Mesothelial cell of epicardium (in vitro differentiated cells): ENCODE measurements around the gene NPTX1. TPM values are rescaled to one million over a fixed set of nuclear protein-coding genes. Genes with fewer than 3 reads are reported as not detected.

ENCODE experiments used
- DNase-seq, 2 experiments: peaks; one replicate each; pipeline ENCODE4 v3.0.0; 2021; ENCODE audit warnings: low spot score in 2 of 2; ENCODE audit not compliant: unreplicated experiment in 2 of 2
- H3K27ac Mint-ChIP-seq: 2 replicates; pipeline ENCODE4 v1.8.0; 2021; ENCODE audit warnings: mixed read lengths
- H3K27me3 Mint-ChIP-seq: 2 replicates; pipeline ENCODE4 v1.8.0; 2021; ENCODE audit warnings: low read depth, mixed read lengths
- H3K36me3 Mint-ChIP-seq: 2 replicates; pipeline ENCODE4 v1.8.0; 2021; ENCODE audit warnings: mixed read lengths
- H3K4me1 Mint-ChIP-seq: 2 replicates; pipeline ENCODE4 v1.8.0; 2021; ENCODE audit warnings: mixed read lengths
- H3K4me3 Mint-ChIP-seq: 2 replicates; pipeline ENCODE4 v1.8.0; 2021; ENCODE audit warnings: mild to moderate bottlenecking, moderate library complexity, mixed read lengths
- H3K9me3 Mint-ChIP-seq: 2 replicates; pipeline ENCODE4 v1.8.0; 2021; ENCODE audit warnings: mixed read lengths
- CTCF ChIP-seq: fragments of 200-600 bp; sonication (generic); IDR thresholded peaks from one replicate; pipeline ENCODE4 v1.5.0; 2021; ENCODE audit warnings: antibody characterized with exemption; ENCODE audit not compliant: unreplicated experiment
- total RNA-seq: library from RNA; stranded (reverse); gene quantifications from 3 replicates; pipeline ENCODE4 v1.2.1, GENCODE V29; 2021

Gene NPTX1
- total RNA-seq, 1 donor from 2014 or later: 0.20 TPM

GRCh38 chr17:80519091-80519781, 42.8 kb upstream of the NPTX1 start:
- no peaks in the 10 kb centered on the region for H3K36me3 Mint-ChIP-seq
- no peaks in the 10 kb centered on the region for H3K9me3 Mint-ChIP-seq
- DNase-seq: no peak
- H3K4me1 Mint-ChIP-seq: peaks cover 2% of the 10 kb centered on the region
- H3K4me3 Mint-ChIP-seq: no peak overlapping the region
- peaks cover 5% of the 10 kb centered on the region for H3K27me3 Mint-ChIP-seq
- no peak for TF ChIP-seq CTCF
- no peak overlapping the region for H3K27ac Mint-ChIP-seq

- TF ChIP-seq CTCF: no peak
- no peaks in the 10 kb centered on the region for H3K36me3 Mint-ChIP-seq
- DNase-seq: no peak
- no peak overlapping the region for H3K4me3 Mint-ChIP-seq
- H3K9me3 Mint-ChIP-seq: no peaks in the 10 kb centered on the region
- peaks cover 2% of the 10 kb centered on the region for H3K4me1 Mint-ChIP-seq
- peaks cover 6% of the 10 kb centered on the region for H3K27me3 Mint-ChIP-seq
- H3K27ac Mint-ChIP-seq: no peak overlapping the region
These were observed 42.0 kb upstream of the NPTX1 start for GRCh38 chr17:80518392-80518791.

GRCh38 chr17:80517641-80518040, 41.2 kb upstream of the NPTX1 start:
- Mint-ChIP-seq H3K4me1 (peaks cover 2% of the 10 kb centered on the region), H3K27me3 (peaks cover 8% of the 10 kb centered on the region), H3K27ac (no peak overlapping the region), H3K36me3 (no peaks in the 10 kb centered on the region), H3K4me3 (no peak overlapping the region), H3K9me3 (no peaks in the 10 kb centered on the region)
- DNase-seq: no peak
- no peak for TF ChIP-seq CTCF

GRCh38 chr17:80516171-80516932, 39.9 kb upstream of the NPTX1 start:
- H3K4me3 Mint-ChIP-seq: no peak overlapping the region
- DNase-seq: no peak
- H3K9me3 Mint-ChIP-seq: no peaks in the 10 kb centered on the region
- peaks cover 9% of the 10 kb centered on the region for H3K27me3 Mint-ChIP-seq
- peaks cover 2% of the 10 kb centered on the region for H3K4me1 Mint-ChIP-seq
- no peak overlapping the region for H3K27ac Mint-ChIP-seq
- no peak for TF ChIP-seq CTCF
- H3K36me3 Mint-ChIP-seq: no peaks in the 10 kb centered on the region

- DNase-seq: no peak
- H3K27me3 Mint-ChIP-seq: peaks cover 8% of the 10 kb centered on the region
- TF ChIP-seq CTCF: no peak
- H3K27ac Mint-ChIP-seq: no peak overlapping the region
- H3K4me3 Mint-ChIP-seq: no peak overlapping the region
- H3K4me1 Mint-ChIP-seq: no peaks in the 10 kb centered on the region
- H3K36me3 Mint-ChIP-seq: no peaks in the 10 kb centered on the region
- H3K9me3 Mint-ChIP-seq: no peaks in the 10 kb centered on the region
These were observed 37.5 kb upstream of the NPTX1 start for GRCh38 chr17:80513892-80514291.
